Measurements from ENCODE around the gene ZC3H6.

Gene ZC3H6

GRCh38 chr2:112275311-112275886, at the start of gene ZC3H6:
TSS of gene ZC3H6 (plus strand) at chr2:112275597. CDS start at chr2:112275995, 398 bp downstream.
- no peak; the same call in 1 of the 2 replicates for TF ChIP-seq CTCF (IDR thresholded peaks at IDR 0.05; ENCODE audit: low read depth, low read length)

GRCh38 chr2:112229348-112229747, 46.0 kb upstream of the ZC3H6 start:
- no peak for DNase-seq (ENCODE audit: extremely low read depth, low read depth)

More at GRCh38 chr2:112275311-112275886, at the start of gene ZC3H6:
- DNase-seq (ENCODE audit: extremely low read depth, low read depth), result peak; percentile 98

GRCh38 chr2:112230371-112230770, 45.0 kb upstream of the ZC3H6 start:
- no peak for TF ChIP-seq CTCF (IDR thresholded peaks at IDR 0.05; ENCODE audit: low read depth, low read length)

More at GRCh38 chr2:112229348-112229747, 46.0 kb upstream of the ZC3H6 start:
- no peak for TF ChIP-seq CTCF (IDR thresholded peaks at IDR 0.05; ENCODE audit: low read depth, low read length)

GRCh38 chr2:112239862-112240261, 35.5 kb upstream of the ZC3H6 start:
- DNase-seq (ENCODE audit: extremely low read depth, low read depth), result no peak
- no peak for TF ChIP-seq CTCF (IDR thresholded peaks at IDR 0.05; ENCODE audit: low read depth, low read length)

More at GRCh38 chr2:112230371-112230770, 45.0 kb upstream of the ZC3H6 start:
- DNase-seq (ENCODE audit: extremely low read depth, low read depth), result no peak

GRCh38 chr2:112242384-112242783, 33.0 kb upstream of the ZC3H6 start:
- DNase-seq (ENCODE audit: extremely low read depth, low read depth), result no peak
- TF ChIP-seq CTCF (IDR thresholded peaks at IDR 0.05; ENCODE audit: low read depth, low read length), result no peak

- no peak for TF ChIP-seq CTCF (IDR thresholded peaks at IDR 0.05; ENCODE audit: low read depth, low read length)
- no peak for DNase-seq (ENCODE audit: extremely low read depth, low read depth)
Measured at GRCh38 chr2:112243233-112243632, 32.2 kb upstream of the ZC3H6 start.

GRCh38 chr2:112244854-112245253, 30.5 kb upstream of the ZC3H6 start:
- no peak for DNase-seq (ENCODE audit: extremely low read depth, low read depth)

More at GRCh38 chr2:112244854-112245253, 30.5 kb upstream of the ZC3H6 start:
- TF ChIP-seq CTCF (IDR thresholded peaks at IDR 0.05; ENCODE audit: low read depth, low read length), result no peak

Data from AG09319 (cell line).